NOMO-1 (cell line): ENCODE results near the gene RIMS3.

Experiments
- DNase-seq, 2 experiments: peaks; one replicate each; lab custom pipeline; 2025; ENCODE audit not compliant: unreplicated experiment in 2 of 2; lab: John Stamatoyannopoulos, UW

The RIMS3 gene

GRCh38 chr1:40692429-40692895, 27.0 kb upstream of the RIMS3 start:
- peak in 1 of 2 experiments; percentile 37 for DNase-seq

- DNase-seq, result peak; percentile 95 to 97
These were observed 26.3 kb upstream of the RIMS3 start, which contains the start of gene NFYC for GRCh38 chr1:40691538-40692428. Gene NFYC, plus strand, starts transcription at chr1:40691704. Its CDS starts 47,140 bp downstream, at chr1:40738844.

GRCh38 chr1:40690771-40691537, 25.5 kb upstream of the RIMS3 start:
- DNase-seq, result no peak

GRCh38 chr1:40689737-40690136, 24.3 kb upstream of the RIMS3 start:
- no peak for DNase-seq

- DNase-seq, result no peak
These were observed 22.2 kb upstream of the RIMS3 start for GRCh38 chr1:40687661-40688060.

- DNase-seq, result no peak
These were observed 21.6 kb upstream of the RIMS3 start for GRCh38 chr1:40687059-40687458.

- DNase-seq, result no peak
These were observed 19.2 kb upstream of the RIMS3 start for GRCh38 chr1:40684669-40685068.

GRCh38 chr1:40679165-40679953, 13.9 kb upstream of the RIMS3 start:
- DNase-seq, result no peak

GRCh38 chr1:40676501-40676900, 11.0 kb upstream of the RIMS3 start:
- no peak for DNase-seq

- DNase-seq, result no peak
These were observed 8.0 kb upstream of the RIMS3 start for GRCh38 chr1:40673452-40673851.

GRCh38 chr1:40668769-40669525, 3.5 kb upstream of the RIMS3 start:
- peak; percentile 62 to 65 for DNase-seq

GRCh38 chr1:40664791-40665190, 691 bp downstream of the RIMS3 start:
- no peak for DNase-seq

GRCh38 chr1:40664167-40664537, 1.3 kb downstream of the RIMS3 start:
- DNase-seq, result no peak

GRCh38 chr1:40663324-40664166, 1.9 kb downstream of the RIMS3 start:
- DNase-seq, result no peak

- peak in 1 of 2 experiments; percentile 1 for DNase-seq
These were observed 2.6 kb downstream of the RIMS3 start for GRCh38 chr1:40662864-40663263.

- no peak for DNase-seq
These were observed 3.3 kb downstream of the RIMS3 start for GRCh38 chr1:40662151-40662550.

- DNase-seq, result no peak
These were observed 3.8 kb downstream of the RIMS3 start for GRCh38 chr1:40661678-40662077.

- DNase-seq, result no peak
These were observed 5.9 kb downstream of the RIMS3 start for GRCh38 chr1:40659649-40659947.
